H9 (cell line): ENCODE results near the gene LAMP5. TPM values are rescaled to one million over a fixed set of nuclear protein-coding genes. Genes with fewer than 3 reads are reported as not detected.

Source experiments
- DNase-seq: peaks from one replicate; pipeline ENCODE4 v3.0.0-alpha.2; 2017
- H2AFZ ChIP-seq: one replicate; pipeline ENCODE4 v1.6.1; 2013; ENCODE audit warnings: mild to moderate bottlenecking, low read length, control low read depth, moderate library complexity
- H2AK5ac ChIP-seq: 2 replicates; pipeline ENCODE4 v1.6.1; 2013; ENCODE audit warnings: low read length, control low read depth, mixed read lengths; ENCODE audit not compliant: insufficient read length
- H2BK120ac ChIP-seq: one replicate; pipeline ENCODE4 v1.6.1; 2013; ENCODE audit warnings: low read depth, mild to moderate bottlenecking, low read length, control low read depth, inconsistent platforms; ENCODE audit not compliant: poor library complexity, severe bottlenecking
- H2BK12ac ChIP-seq: 2 replicates; pipeline ENCODE4 v1.6.1; 2013; ENCODE audit warnings: low read length, control low read depth, mixed read lengths, low read depth; ENCODE audit not compliant: insufficient read length
- H2BK15ac ChIP-seq: 2 replicates; pipeline ENCODE4 v1.6.1; 2013; ENCODE audit warnings: low read depth, low read length, control low read depth
- H2BK20ac ChIP-seq: one replicate; pipeline ENCODE4 v1.6.1; 2013; ENCODE audit warnings: low read depth, mild to moderate bottlenecking, low read length, control low read depth, inconsistent platforms; ENCODE audit not compliant: poor library complexity, severe bottlenecking
- H2BK5ac ChIP-seq: 2 replicates; pipeline ENCODE4 v1.6.1; 2013; ENCODE audit warnings: low read length, control low read depth, mixed read lengths; ENCODE audit not compliant: insufficient read length
- H3K14ac ChIP-seq: 2 replicates; pipeline ENCODE4 v1.6.1; 2013; ENCODE audit warnings: low read length, control low read depth; ENCODE audit not compliant: insufficient read depth
- H3K18ac ChIP-seq: 2 replicates; pipeline ENCODE4 v1.6.1; 2013; ENCODE audit warnings: low read depth, mild to moderate bottlenecking, mixed read lengths, low read length, control low read depth; ENCODE audit not compliant: insufficient read length
- H3K23ac ChIP-seq: 2 replicates; pipeline ENCODE4 v1.6.1; 2013; ENCODE audit warnings: low read length, control low read depth, mixed read lengths, low read depth; ENCODE audit not compliant: insufficient read length
- H3K23me2 ChIP-seq: 2 replicates; pipeline ENCODE4 v1.6.1; 2013; ENCODE audit warnings: low read depth, mild to moderate bottlenecking, mixed read lengths, low read length, control low read depth; ENCODE audit not compliant: insufficient read length, poor library complexity, severe bottlenecking
- H3K27ac ChIP-seq: 2 replicates; pipeline ENCODE4 v1.5.1; 2013; ENCODE audit warnings: low read length, control low read depth, mixed read lengths, low read depth; ENCODE audit not compliant: insufficient read length
- H3K27me3 ChIP-seq: 2 replicates; pipeline ENCODE4 v1.6.1; 2013; ENCODE audit warnings: low read length, control low read depth, inconsistent platforms; ENCODE audit not compliant: insufficient read depth
- H3K4ac ChIP-seq: 2 replicates; pipeline ENCODE4 v1.6.1; 2013; ENCODE audit warnings: low read depth, mild to moderate bottlenecking, control low read depth, inconsistent platforms, low read length, moderate library complexity
- H3K4me1 ChIP-seq: 2 replicates; pipeline ENCODE4 v1.6.1; 2013; ENCODE audit warnings: low read length, control low read depth, inconsistent platforms; ENCODE audit not compliant: insufficient read depth
- H3K4me2 ChIP-seq: 2 replicates; pipeline ENCODE4 v1.6.1; 2013; ENCODE audit warnings: low read length, control low read depth, mixed read lengths; ENCODE audit not compliant: insufficient read length, insufficient read depth
- H3K56ac ChIP-seq: 2 replicates; pipeline ENCODE4 v1.6.1; 2013; ENCODE audit warnings: low read depth, mild to moderate bottlenecking, mixed read lengths, low read length, control low read depth; ENCODE audit not compliant: insufficient read length
- H3K79me1 ChIP-seq: 2 replicates; pipeline ENCODE4 v1.6.1; 2013; ENCODE audit warnings: low read depth, mild to moderate bottlenecking, moderate library complexity, low read length, control low read depth, inconsistent platforms; ENCODE audit not compliant: insufficient read depth, poor library complexity, severe bottlenecking
- H3K79me2 ChIP-seq: 2 replicates; pipeline ENCODE4 v1.6.1; 2013; ENCODE audit warnings: low read length, control low read depth, inconsistent platforms; ENCODE audit not compliant: insufficient read depth
- H3K9ac ChIP-seq: 2 replicates; pipeline ENCODE4 v1.6.1; 2013; ENCODE audit warnings: low read length, control low read depth, mixed read lengths; ENCODE audit not compliant: insufficient read length; ENCODE audit errors: extremely low read depth
- H3K9me3 ChIP-seq: one replicate; pipeline ENCODE4 v1.6.1; 2013; ENCODE audit warnings: low read depth, low read length, inconsistent platforms; ENCODE audit not compliant: control insufficient read depth
- H3T11ph ChIP-seq: one replicate; pipeline ENCODE4 v1.6.1; 2013; ENCODE audit warnings: mild to moderate bottlenecking, low read length, control low read depth, inconsistent platforms
- H4K20me1 ChIP-seq: one replicate; pipeline ENCODE4 v1.6.1; 2013; ENCODE audit not compliant: control insufficient read depth, insufficient read length, insufficient read depth
- H4K5ac ChIP-seq: 2 replicates; pipeline ENCODE4 v1.6.1; 2013; ENCODE audit warnings: low read depth, mild to moderate bottlenecking, mixed read lengths, low read length, control low read depth; ENCODE audit not compliant: insufficient read length
- H4K8ac ChIP-seq: replicated peaks from 2 replicates; pipeline ENCODE4 v1.6.1; 2013; ENCODE audit warnings: low read length, control low read depth, mixed read lengths, low read depth; ENCODE audit not compliant: insufficient read length
- H4K91ac ChIP-seq: 2 replicates; pipeline ENCODE4 v1.6.1; 2013; ENCODE audit warnings: low read depth, mild to moderate bottlenecking, moderate library complexity, mixed read lengths, low read length, control low read depth; ENCODE audit not compliant: insufficient read length
- H3K27ac Mint-ChIP-seq, 3 experiments: 2 replicates in 2 of 3; 3 replicates in 1 of 3; pipeline ENCODE4 v1.8.0; 2020 to 2021; ENCODE audit warnings: mixed read lengths in 3 of 3, mild to moderate bottlenecking in 1 of 3, moderate library complexity in 1 of 3
- H3K27me3 Mint-ChIP-seq: 2 replicates; pipeline ENCODE4 v1.8.0; 2021; ENCODE audit warnings: low read depth, mild to moderate bottlenecking, moderate library complexity, mixed read lengths
- H3K36me3 Mint-ChIP-seq, 3 experiments: 2 replicates in 2 of 3; 3 replicates in 1 of 3; pipeline ENCODE4 v1.8.0; 2020 to 2021; ENCODE audit warnings: low read depth in 3 of 3, mixed read lengths in 3 of 3; ENCODE audit not compliant: insufficient read depth in 1 of 3
- H3K4me1 Mint-ChIP-seq, 2 experiments: 2 replicates each; pipeline ENCODE4 v1.8.0; 2020; ENCODE audit warnings: mixed read lengths in 2 of 2
- H3K4me3 Mint-ChIP-seq, 2 experiments: 2 replicates in 1 of 2; 3 replicates in 1 of 2; pipeline ENCODE4 v1.8.0; 2020 to 2021; ENCODE audit warnings: mild to moderate bottlenecking in 2 of 2, mixed read lengths in 2 of 2, moderate library complexity in 1 of 2
- H3K9me3 Mint-ChIP-seq, 2 experiments: 2 replicates in 1 of 2; 3 replicates in 1 of 2; pipeline ENCODE4 v1.8.0; 2020; ENCODE audit warnings: mild to moderate bottlenecking in 2 of 2, mixed read lengths in 2 of 2, moderate library complexity in 1 of 2
- WGBS: extraction: QIAGEN DNeasy Blood & Tissue Kit; methylation state at CpG from one replicate; pipeline ENCODE4 v1.1.7; 2013; ENCODE audit warnings: missing lambda C conversion rate, low lambda C conversion rate, mixed read lengths; ENCODE audit not compliant: insufficient read length; ENCODE audit errors: extremely low coverage; 5-methylcytosine and 5-hydroxymethylcytosine counted together
- total RNA-seq: library from RNA; stranded (reverse); gene quantifications from 2 replicates; pipeline ENCODE4 v1.2.1, GENCODE V29; 2021
- TF ChIP-seq, protein P1 (sequence below): fragments of 200-600 bp; sonication (generic); conservative IDR thresholded peaks from 3 replicates; pipeline ENCODE4 v1.8.0; 2021; ENCODE audit warnings: antibody characterized with exemption, mild to moderate bottlenecking

Gene LAMP5
- total RNA-seq, 1 experiment from 2014 or later, result 0.35 TPM

- no peaks in the 10 kb centered on the region for H3K4me1 ChIP-seq
- H3K27me3 Mint-ChIP-seq, result no peaks in the 10 kb centered on the region; the same call in 1 of the 2 replicates
- H3K18ac ChIP-seq, result no peak overlapping the region
- no peaks in the 10 kb centered on the region for H3K9me3 Mint-ChIP-seq
- H3T11ph ChIP-seq, result no peak overlapping the region
- no peak overlapping the region for H3K27ac Mint-ChIP-seq
- no peak overlapping the region for H3K14ac ChIP-seq
- H2BK12ac ChIP-seq, result no peak overlapping the region
- no peak overlapping the region for H4K8ac ChIP-seq
- H3K9me3 ChIP-seq, result no peaks in the 10 kb centered on the region
- no peak overlapping the region for H3K56ac ChIP-seq
- H2AK5ac ChIP-seq, result no peak overlapping the region
- TF ChIP-seq, protein P1, sequence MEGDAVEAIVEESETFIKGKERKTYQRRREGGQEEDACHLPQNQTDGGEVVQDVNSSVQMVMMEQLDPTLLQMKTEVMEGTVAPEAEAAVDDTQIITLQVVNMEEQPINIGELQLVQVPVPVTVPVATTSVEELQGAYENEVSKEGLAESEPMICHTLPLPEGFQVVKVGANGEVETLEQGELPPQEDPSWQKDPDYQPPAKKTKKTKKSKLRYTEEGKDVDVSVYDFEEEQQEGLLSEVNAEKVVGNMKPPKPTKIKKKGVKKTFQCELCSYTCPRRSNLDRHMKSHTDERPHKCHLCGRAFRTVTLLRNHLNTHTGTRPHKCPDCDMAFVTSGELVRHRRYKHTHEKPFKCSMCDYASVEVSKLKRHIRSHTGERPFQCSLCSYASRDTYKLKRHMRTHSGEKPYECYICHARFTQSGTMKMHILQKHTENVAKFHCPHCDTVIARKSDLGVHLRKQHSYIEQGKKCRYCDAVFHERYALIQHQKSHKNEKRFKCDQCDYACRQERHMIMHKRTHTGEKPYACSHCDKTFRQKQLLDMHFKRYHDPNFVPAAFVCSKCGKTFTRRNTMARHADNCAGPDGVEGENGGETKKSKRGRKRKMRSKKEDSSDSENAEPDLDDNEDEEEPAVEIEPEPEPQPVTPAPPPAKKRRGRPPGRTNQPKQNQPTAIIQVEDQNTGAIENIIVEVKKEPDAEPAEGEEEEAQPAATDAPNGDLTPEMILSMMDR, result no peak
- no peak overlapping the region for H4K5ac ChIP-seq
- H3K27me3 ChIP-seq, result no peaks in the 10 kb centered on the region
- no peaks in the 10 kb centered on the region for H3K79me1 ChIP-seq
- H3K23ac ChIP-seq, result no peak overlapping the region
- DNase-seq, result no peak
- WGBS, result no CpG with 5 or more reads among the region's 2 CpGs
- H3K36me3 Mint-ChIP-seq, result no peaks in the 10 kb centered on the region
- no peak overlapping the region for H4K91ac ChIP-seq
- H3K79me2 ChIP-seq, result no peaks in the 10 kb centered on the region
- H2BK5ac ChIP-seq, result no peak overlapping the region
- no peaks in the 10 kb centered on the region for H4K20me1 ChIP-seq
- H2BK15ac ChIP-seq, result no peak overlapping the region
- no peak overlapping the region for H3K4me3 Mint-ChIP-seq
- H3K4ac ChIP-seq, result no peak overlapping the region
- H2AFZ ChIP-seq, result no peak overlapping the region
- H3K27ac ChIP-seq, result no peak overlapping the region
- H3K9ac ChIP-seq, result no peak overlapping the region
- H3K23me2 ChIP-seq, result no peaks in the 10 kb centered on the region
- H2BK120ac ChIP-seq, result no peak overlapping the region
- H3K4me1 Mint-ChIP-seq, result no peaks in the 10 kb centered on the region
- no peak overlapping the region for H2BK20ac ChIP-seq
- H3K4me2 ChIP-seq, result no peak overlapping the region
Measured at GRCh38 chr20:9483131-9483530, 31.3 kb upstream of the LAMP5 start.
